ENCODE data around the gene CHTF8. TPM values are rescaled to one million over a fixed set of nuclear protein-coding genes. Genes with fewer than 3 reads are reported as not detected.

Gene CHTF8
- polyA plus RNA-seq, 12 donors, result 45.7 to 94.2 (median 70.8) TPM; not detected in 1

- DNase-seq, result no peak
These were observed 37.9 kb downstream of the CHTF8 start for GRCh38 chr16:69094501-69094900.

GRCh38 chr16:69093974-69094373 is 38.4 kb downstream of the CHTF8 start:
- no peak for DNase-seq

- no peak for DNase-seq
These were observed 43.1 kb downstream of the CHTF8 start for GRCh38 chr16:69089091-69089910.

GRCh38 chr16:69088684-69089083 is 43.7 kb downstream of the CHTF8 start:
- no peak for DNase-seq

- no peak for DNase-seq
These were observed 45.2 kb downstream of the CHTF8 start for GRCh38 chr16:69087161-69087581.

GRCh38 chr16:69085032-69085695 is 47.2 kb downstream of the CHTF8 start:
- no peak for DNase-seq

GRCh38 chr16:69084289-69084688 is 48.1 kb downstream of the CHTF8 start:
- DNase-seq, result no peak

- no peak for DNase-seq
These were observed 49.0 kb downstream of the CHTF8 start for GRCh38 chr16:69083306-69083941.

GRCh38 chr16:69079697-69080096 is 52.7 kb downstream of the CHTF8 start:
- no peak for DNase-seq

GRCh38 chr16:69078073-69078472 is 54.3 kb downstream of the CHTF8 start:
- no peak for DNase-seq

- no peak for DNase-seq
These were observed 55.1 kb downstream of the CHTF8 start for GRCh38 chr16:69077251-69077650.

- DNase-seq, result no peak
These were observed 59.1 kb downstream of the CHTF8 start for GRCh38 chr16:69073181-69073702.

GRCh38 chr16:69072640-69072974 is 59.8 kb downstream of the CHTF8 start:
- DNase-seq, result no peak

- DNase-seq, result no peak
These were observed 61.4 kb downstream of the CHTF8 start for GRCh38 chr16:69071036-69071435.

- DNase-seq, result no peak
These were observed 62.9 kb downstream of the CHTF8 start for GRCh38 chr16:69069504-69069903.

Other genes with a start within 250 kb of the CHTF8 start
- 1 to 10 TPM in 10 of 12 donors, not detected in 2; 1.6 to 5.7 (median 2.4) TPM for gene HAS3, start 26.9 kb downstream of the CHTF8 start, polyA plus RNA-seq (ENCODE audit: insufficient read length in 12 of 12)
- 10 to 100 TPM in 11 of 12 donors, not detected in 1; 22.7 to 40.0 (median 35.3) TPM for gene UTP4, start 61 bp upstream of the CHTF8 start, polyA plus RNA-seq (ENCODE audit: insufficient read length in 12 of 12)
- gene SNTB2, start 54.6 kb upstream of the CHTF8 start, polyA plus RNA-seq (ENCODE audit: insufficient read length in 12 of 12), result 10 to 100 TPM; 12.9 to 70.0 (median 17.4) TPM
- gene VPS4A, start 178.8 kb upstream of the CHTF8 start, polyA plus RNA-seq (ENCODE audit: insufficient read length in 12 of 12), result 10 to 100 TPM in 11 of 12 donors, not detected in 1; 32.1 to 53.3 (median 35.2) TPM
- gene PDF, start 198.0 kb upstream of the CHTF8 start, polyA plus RNA-seq (ENCODE audit: insufficient read length in 12 of 12), result 1 to 10 TPM in 10 of 12 donors, not detected in 2; 1.6 to 4.1 (median 2.7) TPM
- 10 to 100 TPM in 11 of 12 donors, not detected in 1; 18.5 to 26.9 (median 22.5) TPM for gene COG8, start 207.0 kb upstream of the CHTF8 start, polyA plus RNA-seq (ENCODE audit: insufficient read length in 12 of 12)
- gene NIP7, start 207.2 kb upstream of the CHTF8 start, polyA plus RNA-seq (ENCODE audit: insufficient read length in 12 of 12), result 10 to 100 TPM in 11 of 12 donors, not detected in 1; 15.9 to 34.5 (median 26.2) TPM
- gene TMED6, start 219.2 kb upstream of the CHTF8 start, polyA plus RNA-seq (ENCODE audit: insufficient read length in 12 of 12), result 1 to 10 TPM in 9 of 12 donors, under 1 TPM in 1, not detected in 2; 0.90 to 2.2 (median 1.4) TPM